GM23338 (cell line): Measurements from ENCODE around the gene ACBD4. TPM values are rescaled to one million over a fixed set of nuclear protein-coding genes. Genes with fewer than 3 reads are reported as not detected.

Experiments
- ATAC-seq: fragments of 200-7000 bp; cut with Tn5 transposase; 3 replicates; pipeline ENCODE4 v1.9.1; 2020
- DNase-seq: peaks from one replicate; pipeline ENCODE4 v3.0.0-alpha.2; 2015; ENCODE audit warnings: low spot score
- H2AFZ ChIP-seq: fragments of 200-600 bp; sonication (generic); 2 replicates; pipeline ENCODE4 v1.8.0; 2016; ENCODE audit warnings: antibody characterized with exemption, mild to moderate bottlenecking, moderate library complexity
- H3F3A ChIP-seq: fragments of 200-600 bp; sonication (generic); replicated peaks from 2 replicates; pipeline ENCODE4 v1.8.0; 2017; ENCODE audit warnings: antibody characterized with exemption, mixed run types, low read depth
- H3K27ac ChIP-seq: fragments of 200-600 bp; sonication (generic); 2 replicates; pipeline ENCODE4 v1.6.1; 2016; ENCODE audit warnings: low read depth
- H3K27me3 ChIP-seq: fragments of 200-600 bp; sonication (generic); 2 replicates; pipeline ENCODE4 v1.8.0; 2016; ENCODE audit warnings: mild to moderate bottlenecking, mixed run types, moderate library complexity; ENCODE audit not compliant: insufficient read depth
- H3K36me3 ChIP-seq: fragments of 200-600 bp; sonication (generic); 2 replicates; pipeline ENCODE4 v1.8.0; 2016; ENCODE audit warnings: mild to moderate bottlenecking; ENCODE audit not compliant: insufficient read depth
- H3K4me1 ChIP-seq: fragments of 200-600 bp; sonication (generic); 2 replicates; pipeline ENCODE4 v1.8.0; 2016; ENCODE audit warnings: mild to moderate bottlenecking, moderate library complexity; ENCODE audit not compliant: insufficient read depth
- H3K4me2 ChIP-seq: fragments of 200-600 bp; sonication (generic); 2 replicates; pipeline ENCODE4 v1.7.1; 2017; ENCODE audit warnings: mixed run types
- H3K4me3 ChIP-seq: fragments of 200-600 bp; sonication (generic); 2 replicates; pipeline ENCODE4 v1.6.1; 2016; ENCODE audit warnings: mixed run types
- H3K79me2 ChIP-seq: fragments of 200-600 bp; sonication (generic); replicated peaks from 2 replicates; pipeline ENCODE4 v1.8.0; 2017; ENCODE audit warnings: mild to moderate bottlenecking; ENCODE audit not compliant: insufficient read depth
- H3K9me2 ChIP-seq: fragments of 200-600 bp; sonication (generic); 2 replicates; pipeline ENCODE4 v1.8.0; 2017; ENCODE audit not compliant: insufficient read depth
- H4K20me1 ChIP-seq: fragments of 200-600 bp; sonication (generic); replicated peaks from 2 replicates; pipeline ENCODE4 v1.8.0; 2017; ENCODE audit warnings: mild to moderate bottlenecking; ENCODE audit not compliant: insufficient read depth
- H3K27ac Mint-ChIP-seq: 2 replicates; pipeline ENCODE4 v1.8.0; 2020; ENCODE audit warnings: inconsistent platforms, mild to moderate bottlenecking, moderate library complexity, mixed read lengths
- H3K27me3 Mint-ChIP-seq: 3 replicates; pipeline ENCODE4 v1.8.0; 2022; ENCODE audit warnings: low read depth, mild to moderate bottlenecking, moderate library complexity, mixed read lengths, inconsistent platforms; ENCODE audit not compliant: insufficient read depth, poor library complexity
- H3K36me3 Mint-ChIP-seq: 3 replicates; pipeline ENCODE4 v1.8.0; 2021; ENCODE audit warnings: low read depth, mild to moderate bottlenecking, inconsistent platforms, moderate library complexity, mixed read lengths
- H3K4me1 Mint-ChIP-seq: 3 replicates; pipeline ENCODE4 v1.8.0; 2020; ENCODE audit warnings: mild to moderate bottlenecking, inconsistent platforms, mixed read lengths
- H3K4me3 Mint-ChIP-seq: 3 replicates; pipeline ENCODE4 v1.8.0; 2021; ENCODE audit warnings: moderate library complexity, mild to moderate bottlenecking, inconsistent platforms, mixed read lengths
- H3K9me3 Mint-ChIP-seq: 3 replicates; pipeline ENCODE4 v1.8.0; 2020; ENCODE audit warnings: moderate library complexity, mild to moderate bottlenecking, inconsistent platforms, mixed read lengths
- EZH2 ChIP-seq: fragments of 200-600 bp; sonication (generic); IDR thresholded peaks from one replicate; pipeline ENCODE4 v1.8.0; 2017; ENCODE audit warnings: antibody characterized with exemption, mild to moderate bottlenecking, low read depth; ENCODE audit not compliant: unreplicated experiment
- NANOG ChIP-seq: IDR thresholded peaks from 2 replicates; pipeline ENCODE4 v1.6.1; 2016; ENCODE audit warnings: antibody characterized with exemption, borderline replicate concordance
- POLR2AphosphoS5 ChIP-seq: IDR thresholded peaks from 2 replicates; pipeline ENCODE4 v1.6.1; 2016; ENCODE audit warnings: antibody characterized with exemption, low read depth
- STAT1 ChIP-seq: IDR thresholded peaks from one replicate; pipeline ENCODE4 v1.6.1; 2016; ENCODE audit warnings: antibody characterized with exemption; ENCODE audit not compliant: unreplicated experiment
- ZNF114 ChIP-seq: fragments of 250-450 bp; sonication (Bioruptor Pico); IDR thresholded peaks from 2 replicates; pipeline ENCODE4 v1.5.0; 2020; ENCODE audit warnings: mild to moderate bottlenecking, moderate library complexity
- polyA plus RNA-seq: library from polyadenylated mRNA; unstranded; fragments of >200 nt; fragmentation: Nextera tagmentation; extraction: Ambion mirVana; gene quantifications from 2 replicates; pipeline ENCODE4 v1.2.1, GENCODE V29; 2016
- total RNA-seq: library from RNA; depleted of rRNA; stranded (reverse); fragments of >200 nt; shearing (Covaris generic); gene quantifications from 2 replicates; pipeline ENCODE4 v1.2.3, GENCODE V29; 2014
- TF ChIP-seq, protein P1 (sequence below), 2 experiments: fragments of 200-600 bp in 1 of 2; sonication (generic) in 1 of 2; conservative IDR thresholded peaks; 2 replicates each; pipeline versions ENCODE4 v1.5.1 to v1.6.1; 2016 to 2017; ENCODE audit warnings: antibody characterized with exemption in 2 of 2, low read depth in 2 of 2, mild to moderate bottlenecking in 2 of 2, moderate library complexity in 1 of 2
- TF ChIP-seq, protein P2 (sequence below): IDR thresholded peaks from 2 replicates; pipeline ENCODE4 v1.6.1; 2016; ENCODE audit warnings: antibody characterized with exemption
- TF ChIP-seq, protein P3 (sequence below): fragments of 250-450 bp; sonication (Bioruptor Pico); IDR thresholded peaks from 2 replicates; pipeline ENCODE4 v1.5.0; 2020; ENCODE audit warnings: mild to moderate bottlenecking, moderate library complexity
- TF ChIP-seq, protein P4 (sequence below): IDR thresholded peaks from one replicate; pipeline ENCODE4 v1.6.1; 2018; ENCODE audit warnings: antibody characterized with exemption; ENCODE audit not compliant: unreplicated experiment

The ACBD4 gene
- total and polyA plus RNA-seq, 2 experiments from 2014 or later, result 4.5 to 6.7 TPM

DNA sequence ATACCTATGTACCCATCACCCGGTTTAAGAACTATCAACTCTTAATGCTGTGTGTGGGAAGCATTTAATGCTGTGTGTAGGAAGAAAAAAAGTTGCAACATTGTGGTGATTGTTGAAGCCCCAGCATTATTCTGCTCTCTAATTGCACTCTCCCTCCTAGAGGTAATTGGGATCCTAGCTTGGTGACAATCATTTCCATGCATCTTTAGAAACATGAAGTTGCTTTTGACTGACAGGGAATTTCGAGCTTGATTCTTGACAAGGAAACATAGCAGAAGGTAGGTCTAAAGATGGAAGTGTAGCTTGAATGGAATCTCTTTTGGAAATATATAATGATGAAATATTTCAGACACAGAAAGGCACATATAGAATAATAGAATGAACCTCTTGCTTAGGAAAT lies 53.5 kb downstream of the ACBD4 start (continued):
- TF ChIP-seq, protein P1, sequence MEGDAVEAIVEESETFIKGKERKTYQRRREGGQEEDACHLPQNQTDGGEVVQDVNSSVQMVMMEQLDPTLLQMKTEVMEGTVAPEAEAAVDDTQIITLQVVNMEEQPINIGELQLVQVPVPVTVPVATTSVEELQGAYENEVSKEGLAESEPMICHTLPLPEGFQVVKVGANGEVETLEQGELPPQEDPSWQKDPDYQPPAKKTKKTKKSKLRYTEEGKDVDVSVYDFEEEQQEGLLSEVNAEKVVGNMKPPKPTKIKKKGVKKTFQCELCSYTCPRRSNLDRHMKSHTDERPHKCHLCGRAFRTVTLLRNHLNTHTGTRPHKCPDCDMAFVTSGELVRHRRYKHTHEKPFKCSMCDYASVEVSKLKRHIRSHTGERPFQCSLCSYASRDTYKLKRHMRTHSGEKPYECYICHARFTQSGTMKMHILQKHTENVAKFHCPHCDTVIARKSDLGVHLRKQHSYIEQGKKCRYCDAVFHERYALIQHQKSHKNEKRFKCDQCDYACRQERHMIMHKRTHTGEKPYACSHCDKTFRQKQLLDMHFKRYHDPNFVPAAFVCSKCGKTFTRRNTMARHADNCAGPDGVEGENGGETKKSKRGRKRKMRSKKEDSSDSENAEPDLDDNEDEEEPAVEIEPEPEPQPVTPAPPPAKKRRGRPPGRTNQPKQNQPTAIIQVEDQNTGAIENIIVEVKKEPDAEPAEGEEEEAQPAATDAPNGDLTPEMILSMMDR (conservative IDR thresholded peaks at IDR 0.05; ENCODE audit: low read depth in 2 of 2), result no peak
- TF ChIP-seq POLR2AphosphoS5, result no peak

DNA sequence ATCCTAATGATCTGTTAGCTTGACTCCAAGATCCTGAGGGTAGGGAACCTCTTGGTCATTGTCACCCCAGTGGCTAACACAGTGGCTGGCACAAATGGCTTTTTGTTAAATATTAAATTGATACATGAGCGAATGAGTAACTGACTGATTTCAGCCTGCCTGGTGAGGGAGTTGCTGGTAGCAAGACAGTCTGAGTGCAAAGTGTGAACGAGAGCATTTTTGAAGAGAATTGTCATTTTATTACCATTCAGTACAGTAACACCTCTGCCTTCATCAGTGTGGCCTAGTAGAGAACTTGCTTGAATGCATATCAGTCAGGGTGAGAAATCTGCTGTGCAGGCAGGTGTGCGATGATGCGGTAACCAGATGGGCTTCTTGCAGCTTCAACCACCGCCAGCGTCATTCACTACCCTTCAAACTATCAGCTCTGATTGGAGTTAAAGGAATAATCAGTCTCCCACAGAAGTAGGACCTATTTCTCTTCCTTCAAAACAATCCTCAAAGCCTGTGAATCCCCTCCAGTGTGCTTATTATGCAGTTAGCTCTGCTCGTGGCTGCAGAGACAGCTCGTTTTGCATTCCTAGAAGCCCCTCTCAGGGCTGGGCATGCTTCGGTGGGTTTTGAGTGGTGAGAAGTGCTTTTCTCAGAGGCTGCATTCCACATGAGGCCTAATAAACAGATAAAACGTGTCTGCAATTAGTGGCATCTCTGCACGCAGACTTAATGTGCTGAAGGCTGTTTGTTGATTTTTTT lies 55.2 kb downstream of the ACBD4 start:
- H3K79me2 ChIP-seq, result no peaks in the 10 kb centered on the region
- H3K36me3 ChIP-seq, result no peaks in the 10 kb centered on the region
- no peaks in the 10 kb centered on the region for H3F3A ChIP-seq
- no peak overlapping the region for H3K27ac ChIP-seq
- no peaks in the 10 kb centered on the region for H3K9me2 ChIP-seq
- no peak for DNase-seq
- Mint-ChIP-seq H3K4me3 (no peak overlapping the region), H3K27me3 (peaks cover 2% of the 10 kb centered on the region), H3K9me3 (peaks cover 4% of the 10 kb centered on the region; the same call in 2 of the 3 replicates), H3K4me1 (no peaks in the 10 kb centered on the region; the same call in 2 of the 3 replicates), H3K27ac (no peak overlapping the region), H3K36me3 (no peaks in the 10 kb centered on the region)
- no peak overlapping the region for H2AFZ ChIP-seq
- no peak for ATAC-seq
- no peak overlapping the region for H3K4me2 ChIP-seq
- no peaks in the 10 kb centered on the region for H3K27me3 ChIP-seq
- H3K4me1 ChIP-seq, result no peaks in the 10 kb centered on the region
- H4K20me1 ChIP-seq, result no peaks in the 10 kb centered on the region
- H3K4me3 ChIP-seq, result no peak overlapping the region
- TF ChIP-seq, protein P2, sequence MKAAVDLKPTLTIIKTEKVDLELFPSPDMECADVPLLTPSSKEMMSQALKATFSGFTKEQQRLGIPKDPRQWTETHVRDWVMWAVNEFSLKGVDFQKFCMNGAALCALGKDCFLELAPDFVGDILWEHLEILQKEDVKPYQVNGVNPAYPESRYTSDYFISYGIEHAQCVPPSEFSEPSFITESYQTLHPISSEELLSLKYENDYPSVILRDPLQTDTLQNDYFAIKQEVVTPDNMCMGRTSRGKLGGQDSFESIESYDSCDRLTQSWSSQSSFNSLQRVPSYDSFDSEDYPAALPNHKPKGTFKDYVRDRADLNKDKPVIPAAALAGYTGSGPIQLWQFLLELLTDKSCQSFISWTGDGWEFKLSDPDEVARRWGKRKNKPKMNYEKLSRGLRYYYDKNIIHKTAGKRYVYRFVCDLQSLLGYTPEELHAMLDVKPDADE, result no peak
- no peak for TF ChIP-seq ZNF114 (CRISPR knock-in tag)
- TF ChIP-seq STAT1, result no peak
- TF ChIP-seq, protein P3, sequence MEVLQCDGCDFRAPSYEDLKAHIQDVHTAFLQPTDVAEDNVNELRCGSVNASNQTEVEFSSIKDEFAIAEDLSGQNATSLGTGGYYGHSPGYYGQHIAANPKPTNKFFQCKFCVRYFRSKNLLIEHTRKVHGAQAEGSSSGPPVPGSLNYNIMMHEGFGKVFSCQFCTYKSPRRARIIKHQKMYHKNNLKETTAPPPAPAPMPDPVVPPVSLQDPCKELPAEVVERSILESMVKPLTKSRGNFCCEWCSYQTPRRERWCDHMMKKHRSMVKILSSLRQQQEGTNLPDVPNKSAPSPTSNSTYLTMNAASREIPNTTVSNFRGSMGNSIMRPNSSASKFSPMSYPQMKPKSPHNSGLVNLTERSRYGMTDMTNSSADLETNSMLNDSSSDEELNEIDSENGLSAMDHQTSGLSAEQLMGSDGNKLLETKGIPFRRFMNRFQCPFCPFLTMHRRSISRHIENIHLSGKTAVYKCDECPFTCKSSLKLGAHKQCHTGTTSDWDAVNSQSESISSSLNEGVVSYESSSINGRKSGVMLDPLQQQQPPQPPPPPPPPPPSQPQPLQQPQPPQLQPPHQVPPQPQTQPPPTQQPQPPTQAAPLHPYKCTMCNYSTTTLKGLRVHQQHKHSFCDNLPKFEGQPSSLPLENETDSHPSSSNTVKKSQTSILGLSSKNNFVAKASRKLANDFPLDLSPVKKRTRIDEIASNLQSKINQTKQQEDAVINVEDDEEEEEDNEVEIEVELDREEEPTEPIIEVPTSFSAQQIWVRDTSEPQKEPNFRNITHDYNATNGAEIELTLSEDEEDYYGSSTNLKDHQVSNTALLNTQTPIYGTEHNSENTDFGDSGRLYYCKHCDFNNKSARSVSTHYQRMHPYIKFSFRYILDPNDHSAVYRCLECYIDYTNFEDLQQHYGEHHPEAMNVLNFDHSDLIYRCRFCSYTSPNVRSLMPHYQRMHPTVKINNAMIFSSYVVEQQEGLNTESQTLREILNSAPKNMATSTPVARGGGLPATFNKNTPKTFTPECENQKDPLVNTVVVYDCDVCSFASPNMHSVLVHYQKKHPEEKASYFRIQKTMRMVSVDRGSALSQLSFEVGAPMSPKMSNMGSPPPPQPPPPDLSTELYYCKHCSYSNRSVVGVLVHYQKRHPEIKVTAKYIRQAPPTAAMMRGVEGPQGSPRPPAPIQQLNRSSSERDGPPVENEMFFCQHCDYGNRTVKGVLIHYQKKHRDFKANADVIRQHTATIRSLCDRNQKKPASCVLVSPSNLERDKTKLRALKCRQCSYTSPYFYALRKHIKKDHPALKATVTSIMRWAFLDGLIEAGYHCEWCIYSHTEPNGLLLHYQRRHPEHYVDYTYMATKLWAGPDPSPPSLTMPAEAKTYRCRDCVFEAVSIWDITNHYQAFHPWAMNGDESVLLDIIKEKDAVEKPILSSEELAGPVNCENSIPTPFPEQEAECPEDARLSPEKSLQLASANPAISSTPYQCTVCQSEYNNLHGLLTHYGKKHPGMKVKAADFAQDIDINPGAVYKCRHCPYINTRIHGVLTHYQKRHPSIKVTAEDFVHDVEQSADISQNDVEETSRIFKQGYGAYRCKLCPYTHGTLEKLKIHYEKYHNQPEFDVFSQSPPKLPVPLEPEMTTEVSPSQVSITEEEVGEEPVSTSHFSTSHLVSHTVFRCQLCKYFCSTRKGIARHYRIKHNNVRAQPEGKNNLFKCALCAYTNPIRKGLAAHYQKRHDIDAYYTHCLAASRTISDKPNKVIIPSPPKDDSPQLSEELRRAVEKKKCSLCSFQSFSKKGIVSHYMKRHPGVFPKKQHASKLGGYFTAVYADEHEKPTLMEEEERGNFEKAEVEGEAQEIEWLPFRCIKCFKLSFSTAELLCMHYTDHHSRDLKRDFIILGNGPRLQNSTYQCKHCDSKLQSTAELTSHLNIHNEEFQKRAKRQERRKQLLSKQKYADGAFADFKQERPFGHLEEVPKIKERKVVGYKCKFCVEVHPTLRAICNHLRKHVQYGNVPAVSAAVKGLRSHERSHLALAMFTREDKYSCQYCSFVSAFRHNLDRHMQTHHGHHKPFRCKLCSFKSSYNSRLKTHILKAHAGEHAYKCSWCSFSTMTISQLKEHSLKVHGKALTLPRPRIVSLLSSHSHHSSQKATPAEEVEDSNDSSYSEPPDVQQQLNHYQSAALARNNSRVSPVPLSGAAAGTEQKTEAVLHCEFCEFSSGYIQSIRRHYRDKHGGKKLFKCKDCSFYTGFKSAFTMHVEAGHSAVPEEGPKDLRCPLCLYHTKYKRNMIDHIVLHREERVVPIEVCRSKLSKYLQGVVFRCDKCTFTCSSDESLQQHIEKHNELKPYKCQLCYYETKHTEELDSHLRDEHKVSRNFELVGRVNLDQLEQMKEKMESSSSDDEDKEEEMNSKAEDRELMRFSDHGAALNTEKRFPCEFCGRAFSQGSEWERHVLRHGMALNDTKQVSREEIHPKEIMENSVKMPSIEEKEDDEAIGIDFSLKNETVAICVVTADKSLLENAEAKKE (CRISPR knock-in tag), result no peak
- TF ChIP-seq, protein P4, sequence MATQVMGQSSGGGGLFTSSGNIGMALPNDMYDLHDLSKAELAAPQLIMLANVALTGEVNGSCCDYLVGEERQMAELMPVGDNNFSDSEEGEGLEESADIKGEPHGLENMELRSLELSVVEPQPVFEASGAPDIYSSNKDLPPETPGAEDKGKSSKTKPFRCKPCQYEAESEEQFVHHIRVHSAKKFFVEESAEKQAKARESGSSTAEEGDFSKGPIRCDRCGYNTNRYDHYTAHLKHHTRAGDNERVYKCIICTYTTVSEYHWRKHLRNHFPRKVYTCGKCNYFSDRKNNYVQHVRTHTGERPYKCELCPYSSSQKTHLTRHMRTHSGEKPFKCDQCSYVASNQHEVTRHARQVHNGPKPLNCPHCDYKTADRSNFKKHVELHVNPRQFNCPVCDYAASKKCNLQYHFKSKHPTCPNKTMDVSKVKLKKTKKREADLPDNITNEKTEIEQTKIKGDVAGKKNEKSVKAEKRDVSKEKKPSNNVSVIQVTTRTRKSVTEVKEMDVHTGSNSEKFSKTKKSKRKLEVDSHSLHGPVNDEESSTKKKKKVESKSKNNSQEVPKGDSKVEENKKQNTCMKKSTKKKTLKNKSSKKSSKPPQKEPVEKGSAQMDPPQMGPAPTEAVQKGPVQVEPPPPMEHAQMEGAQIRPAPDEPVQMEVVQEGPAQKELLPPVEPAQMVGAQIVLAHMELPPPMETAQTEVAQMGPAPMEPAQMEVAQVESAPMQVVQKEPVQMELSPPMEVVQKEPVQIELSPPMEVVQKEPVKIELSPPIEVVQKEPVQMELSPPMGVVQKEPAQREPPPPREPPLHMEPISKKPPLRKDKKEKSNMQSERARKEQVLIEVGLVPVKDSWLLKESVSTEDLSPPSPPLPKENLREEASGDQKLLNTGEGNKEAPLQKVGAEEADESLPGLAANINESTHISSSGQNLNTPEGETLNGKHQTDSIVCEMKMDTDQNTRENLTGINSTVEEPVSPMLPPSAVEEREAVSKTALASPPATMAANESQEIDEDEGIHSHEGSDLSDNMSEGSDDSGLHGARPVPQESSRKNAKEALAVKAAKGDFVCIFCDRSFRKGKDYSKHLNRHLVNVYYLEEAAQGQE, result no peak
- TF ChIP-seq, protein P1 (conservative IDR thresholded peaks at IDR 0.05; ENCODE audit: low read depth in 2 of 2), result no peak
- no peak for TF ChIP-seq NANOG
- TF ChIP-seq EZH2, result no peak
